Fibroblast of lung (primary cell): Measurements from ENCODE around the gene OR8B12. TPM values are rescaled to one million over a fixed set of nuclear protein-coding genes. Genes with fewer than 3 reads are reported as not detected.

Experiments
- DNase-seq, 2 donors: peaks; one replicate each; pipeline versions ENCODE4 v3.0.0 to v3.0.0-alpha.2; 2010; ENCODE audit warnings: low read depth in 2 of 2
- H2AFZ ChIP-seq: 2 replicates; pipeline ENCODE4 v1.5.1; 2012; ENCODE audit warnings: low read length, control low read depth, inconsistent platforms
- H3K27ac ChIP-seq: 2 replicates; pipeline ENCODE4 v1.5.1; 2011; ENCODE audit warnings: low read length, control low read depth; ENCODE audit not compliant: insufficient read depth
- H3K27me3 ChIP-seq: 2 replicates; pipeline ENCODE4 v1.5.1; 2011; ENCODE audit warnings: mild to moderate bottlenecking, low read length; ENCODE audit not compliant: control insufficient read depth, insufficient read depth
- H3K36me3 ChIP-seq: 2 replicates; pipeline ENCODE4 v1.5.1; 2011; ENCODE audit warnings: low read length; ENCODE audit not compliant: control insufficient read depth, insufficient read depth
- H3K4me1 ChIP-seq: 2 replicates; pipeline ENCODE4 v1.5.1; 2011; ENCODE audit warnings: low read length; ENCODE audit not compliant: control insufficient read depth, insufficient read depth; ENCODE audit errors: extremely low read depth
- H3K4me2 ChIP-seq: 2 replicates; pipeline ENCODE4 v1.5.1; 2011; ENCODE audit warnings: low read length, control low read depth; ENCODE audit not compliant: insufficient read depth; ENCODE audit errors: extremely low read depth
- H3K4me3 ChIP-seq, 4 experiments: fragments of 200-600 bp in 1 of 4; sonication (generic) in 1 of 4; replicated peaks in 1 of 4; 2 replicates each; pipeline ENCODE4 v1.5.1; 2011 to 2016; ENCODE audit warnings: low read length in 4 of 4, low read depth in 3 of 4, mild to moderate bottlenecking in 3 of 4, control low read depth in 2 of 4, inconsistent platforms in 1 of 4, mixed read lengths in 1 of 4; ENCODE audit not compliant: insufficient read depth in 1 of 4; ENCODE audit errors: control extremely low read depth in 1 of 4
- H3K79me2 ChIP-seq: 2 replicates; pipeline ENCODE4 v1.5.1; 2012; ENCODE audit warnings: mild to moderate bottlenecking, low read length, inconsistent platforms; ENCODE audit not compliant: control insufficient read depth, insufficient read depth
- H3K9ac ChIP-seq: 2 replicates; pipeline ENCODE4 v1.5.1; 2011; ENCODE audit warnings: mild to moderate bottlenecking, low read length, control low read depth; ENCODE audit not compliant: insufficient read depth
- H3K9me3 ChIP-seq: 2 replicates; pipeline ENCODE4 v1.5.1; 2012; ENCODE audit warnings: low read depth, low read length; ENCODE audit not compliant: control insufficient read depth, insufficient read depth
- H4K20me1 ChIP-seq: 2 replicates; pipeline ENCODE4 v1.5.1; 2011; ENCODE audit warnings: low read length; ENCODE audit not compliant: control insufficient read depth, insufficient read depth; ENCODE audit errors: extremely low read depth
- EZH2 ChIP-seq: IDR thresholded peaks from 2 replicates; pipeline ENCODE4 v1.5.1; 2012; ENCODE audit warnings: low read length, control low read depth, mild to moderate bottlenecking; ENCODE audit errors: missing control alignments
- polyA plus RNA-seq, 2 donors: library from polyadenylated mRNA; depleted of rRNA in 1 of 2; stranded (reverse) in 1 of 2; unstranded in 1 of 2; fragments of >200 nt; gene quantifications; 2 replicates each; pipeline ENCODE4 v1.2.1, GENCODE V29; 2011 to 2012; ENCODE audit warnings: missing spikeins in 1 of 2
- total RNA-seq: library from RNA; depleted of rRNA; stranded (reverse); fragments of >200 nt; gene quantifications from 2 replicates; pipeline ENCODE4 v1.2.1, GENCODE V29; 2014
- TF ChIP-seq, protein P1 (sequence below), 2 donors: IDR thresholded peaks in 1 of 2; conservative IDR thresholded peaks in 1 of 2; 1 replicate in 1 of 2; 2 replicates in 1 of 2; pipeline ENCODE4 v1.5.1; 2011 to 2012; ENCODE audit warnings: low read length in 2 of 2, control low read depth in 1 of 2, inconsistent platforms in 1 of 2, low read depth in 1 of 2, mild to moderate bottlenecking in 1 of 2

Gene OR8B12
- total and polyA plus RNA-seq, 2 donors (not counting 1 experiment from before 2014, with no cell fraction given): not detected

DNA sequence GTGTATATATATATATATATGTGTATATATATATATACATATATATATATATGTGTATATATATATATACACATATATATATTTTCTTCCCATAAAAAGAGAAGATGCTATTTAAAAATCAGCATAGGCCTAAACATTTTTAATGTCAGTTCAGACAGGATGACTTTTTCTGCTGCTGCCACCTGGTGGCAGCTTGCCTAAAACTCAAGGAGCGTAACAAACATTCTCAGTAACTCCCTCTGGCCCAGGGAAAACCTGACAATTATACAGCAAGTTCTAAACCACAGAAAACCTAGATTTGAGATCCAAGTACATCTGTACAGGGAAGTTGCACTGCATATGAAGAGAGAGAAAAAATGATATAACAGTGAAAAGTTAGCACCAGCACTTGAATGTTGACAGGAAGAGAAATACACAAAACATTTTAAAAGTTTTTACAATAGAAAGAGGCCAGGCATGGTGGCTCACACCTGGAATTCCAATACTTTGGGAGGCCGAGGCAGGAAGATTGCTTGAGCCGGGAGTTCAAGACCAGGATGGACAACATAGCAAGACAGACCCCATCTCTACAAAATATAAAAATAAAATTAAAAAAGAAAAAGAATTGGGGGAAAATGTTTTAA, 42.9 kb upstream of the OR8B12 start:
- no peaks in the 10 kb centered on the region for H3K4me1 ChIP-seq
- no peak overlapping the region for H3K4me3 ChIP-seq
- no peak overlapping the region for H3K27ac ChIP-seq
- peak; percentile 32 to 72 for DNase-seq
- no peaks in the 10 kb centered on the region for H3K36me3 ChIP-seq
- H3K79me2 ChIP-seq: no peaks in the 10 kb centered on the region
- no peak overlapping the region for H2AFZ ChIP-seq
- TF ChIP-seq EZH2: no peak
- TF ChIP-seq, protein P1, sequence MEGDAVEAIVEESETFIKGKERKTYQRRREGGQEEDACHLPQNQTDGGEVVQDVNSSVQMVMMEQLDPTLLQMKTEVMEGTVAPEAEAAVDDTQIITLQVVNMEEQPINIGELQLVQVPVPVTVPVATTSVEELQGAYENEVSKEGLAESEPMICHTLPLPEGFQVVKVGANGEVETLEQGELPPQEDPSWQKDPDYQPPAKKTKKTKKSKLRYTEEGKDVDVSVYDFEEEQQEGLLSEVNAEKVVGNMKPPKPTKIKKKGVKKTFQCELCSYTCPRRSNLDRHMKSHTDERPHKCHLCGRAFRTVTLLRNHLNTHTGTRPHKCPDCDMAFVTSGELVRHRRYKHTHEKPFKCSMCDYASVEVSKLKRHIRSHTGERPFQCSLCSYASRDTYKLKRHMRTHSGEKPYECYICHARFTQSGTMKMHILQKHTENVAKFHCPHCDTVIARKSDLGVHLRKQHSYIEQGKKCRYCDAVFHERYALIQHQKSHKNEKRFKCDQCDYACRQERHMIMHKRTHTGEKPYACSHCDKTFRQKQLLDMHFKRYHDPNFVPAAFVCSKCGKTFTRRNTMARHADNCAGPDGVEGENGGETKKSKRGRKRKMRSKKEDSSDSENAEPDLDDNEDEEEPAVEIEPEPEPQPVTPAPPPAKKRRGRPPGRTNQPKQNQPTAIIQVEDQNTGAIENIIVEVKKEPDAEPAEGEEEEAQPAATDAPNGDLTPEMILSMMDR (conservative IDR thresholded peaks at IDR 0.05 in 1 of 2, IDR thresholded peaks at IDR 0.05 in 1 of 2; ENCODE audit: low read depth in 1 of 2, low read length in 2 of 2): peak; percentile 66 to 69
- no peak overlapping the region for H3K4me2 ChIP-seq
- H4K20me1 ChIP-seq: no peaks in the 10 kb centered on the region
- no peak overlapping the region for H3K9ac ChIP-seq
- H3K9me3 ChIP-seq: no peaks in the 10 kb centered on the region
- no peaks in the 10 kb centered on the region for H3K27me3 ChIP-seq

DNA sequence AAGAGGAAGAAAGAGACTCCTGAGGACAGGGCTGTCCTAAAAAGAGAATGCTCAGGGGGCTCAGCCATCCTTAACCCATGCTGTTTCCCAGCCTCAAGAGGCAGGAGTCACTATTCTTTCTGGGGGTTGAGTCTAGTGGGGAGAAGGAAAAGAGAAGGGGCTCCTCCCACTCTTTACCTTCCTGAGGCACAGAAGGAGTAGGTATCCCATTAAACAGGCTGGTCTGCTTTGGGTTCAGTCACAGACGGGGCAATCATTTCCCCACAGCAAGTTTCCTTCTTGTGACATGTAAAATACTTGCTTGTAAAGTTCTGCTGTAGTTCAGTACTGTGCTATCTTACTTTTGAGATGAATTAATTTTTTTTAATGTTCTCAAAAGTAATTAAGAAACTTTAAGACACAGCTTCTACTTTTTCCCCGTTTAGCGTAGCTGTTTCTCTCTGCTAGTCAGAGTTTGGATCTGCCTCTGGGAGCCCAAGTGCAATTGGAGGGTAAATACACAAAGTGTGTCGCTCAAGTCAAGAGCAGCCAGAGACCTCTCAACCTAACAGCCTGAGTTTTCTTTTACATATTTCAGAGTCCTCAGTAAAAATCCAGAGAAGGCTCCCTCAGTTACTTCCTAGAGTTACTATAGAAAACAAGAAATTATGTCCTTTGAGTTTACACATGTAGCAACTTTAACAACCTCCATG, 41.4 kb upstream of the OR8B12 start:
- H4K20me1 ChIP-seq: no peaks in the 10 kb centered on the region
- no peak overlapping the region for H2AFZ ChIP-seq
- no peaks in the 10 kb centered on the region for H3K9me3 ChIP-seq
- H3K79me2 ChIP-seq: no peaks in the 10 kb centered on the region
- H3K27ac ChIP-seq: no peak overlapping the region
- H3K36me3 ChIP-seq: no peaks in the 10 kb centered on the region
- no peak for DNase-seq
- no peak overlapping the region for H3K9ac ChIP-seq
- H3K4me1 ChIP-seq: no peaks in the 10 kb centered on the region
- no peak overlapping the region for H3K4me2 ChIP-seq
- H3K27me3 ChIP-seq: no peaks in the 10 kb centered on the region
- no peak overlapping the region for H3K4me3 ChIP-seq
- no peak for TF ChIP-seq EZH2
- TF ChIP-seq, protein P1 (conservative IDR thresholded peaks at IDR 0.05 in 1 of 2, IDR thresholded peaks at IDR 0.05 in 1 of 2; ENCODE audit: low read depth in 1 of 2, low read length in 2 of 2): no peak

DNA sequence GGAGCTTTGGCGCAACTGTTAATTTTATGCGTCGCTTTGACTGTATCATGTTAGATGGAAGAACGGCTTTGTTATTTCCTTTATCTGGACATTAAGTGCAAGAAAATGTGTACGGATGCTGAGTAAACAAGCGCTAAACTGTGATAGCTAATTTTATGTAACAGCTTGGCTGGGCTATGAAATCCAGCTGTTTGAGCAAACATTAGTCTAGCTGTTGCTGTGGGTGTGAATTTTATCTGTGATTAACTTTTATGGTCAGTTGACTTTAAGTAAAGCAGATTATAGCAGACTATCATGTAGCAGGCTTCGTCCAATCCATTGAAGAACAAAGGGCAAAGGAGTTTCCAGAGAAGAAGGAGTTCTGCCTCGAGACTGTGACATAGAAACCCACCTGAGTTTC, 40.3 kb upstream of the OR8B12 start:
- no peaks in the 10 kb centered on the region for H3K9me3 ChIP-seq
- H3K27me3 ChIP-seq: no peaks in the 10 kb centered on the region
- no peaks in the 10 kb centered on the region for H3K79me2 ChIP-seq
- H3K4me1 ChIP-seq: no peaks in the 10 kb centered on the region
- H3K36me3 ChIP-seq: no peaks in the 10 kb centered on the region
- no peak overlapping the region for H3K4me3 ChIP-seq
- H2AFZ ChIP-seq: no peak overlapping the region
- no peak overlapping the region for H3K4me2 ChIP-seq
- no peak overlapping the region for H3K9ac ChIP-seq
- H3K27ac ChIP-seq: no peak overlapping the region
- TF ChIP-seq EZH2: no peak
- TF ChIP-seq, protein P1 (conservative IDR thresholded peaks at IDR 0.05 in 1 of 2, IDR thresholded peaks at IDR 0.05 in 1 of 2; ENCODE audit: low read depth in 1 of 2, low read length in 2 of 2): no peak
- no peaks in the 10 kb centered on the region for H4K20me1 ChIP-seq
- no peak for DNase-seq
